Progenitor cell of endocrine pancreas (in vitro differentiated cells): Measurements from ENCODE around the gene ARMC5. TPM values are rescaled to one million over a fixed set of nuclear protein-coding genes. Genes with fewer than 3 reads are reported as not detected.
A peak's percentile ranks its signal among the peaks of the same experiment; 100 is the strongest.

ENCODE experiments used
- DNase-seq: peaks from one replicate; pipeline ENCODE4 v3.0.0; 2021; ENCODE audit warnings: low spot score; ENCODE audit not compliant: unreplicated experiment
- H3K27ac Mint-ChIP-seq: 2 replicates; pipeline ENCODE4 v1.8.0; 2021; ENCODE audit warnings: mild to moderate bottlenecking, moderate library complexity, mixed read lengths
- H3K27me3 Mint-ChIP-seq: 2 replicates; pipeline ENCODE4 v1.8.0; 2021; ENCODE audit warnings: mixed read lengths
- H3K36me3 Mint-ChIP-seq: 2 replicates; pipeline ENCODE4 v1.8.0; 2022; ENCODE audit warnings: mixed read lengths; ENCODE audit not compliant: insufficient read depth
- H3K4me1 Mint-ChIP-seq: 2 replicates; pipeline ENCODE4 v1.8.0; 2021; ENCODE audit warnings: low read depth, mixed read lengths
- H3K4me3 Mint-ChIP-seq: 2 replicates; pipeline ENCODE4 v1.8.0; 2021; ENCODE audit warnings: low read depth, mild to moderate bottlenecking, moderate library complexity, mixed read lengths
- H3K9me3 Mint-ChIP-seq: 2 replicates; pipeline ENCODE4 v1.8.0; 2021; ENCODE audit warnings: low read depth, mixed read lengths
- CTCF ChIP-seq: fragments of 200-600 bp; sonication (generic); IDR thresholded peaks from one replicate; pipeline ENCODE4 v1.5.0; 2021; ENCODE audit warnings: antibody characterized with exemption, mild to moderate bottlenecking; ENCODE audit not compliant: unreplicated experiment
- total RNA-seq: library from RNA; stranded (reverse); gene quantifications from 2 replicates; pipeline ENCODE4 v1.2.1, GENCODE V29; 2021

The ARMC5 gene
- total RNA-seq, 1 donor from 2014 or later = 14.8 TPM

- Mint-ChIP-seq H3K27me3 (peaks cover 15% of the 10 kb centered on the region), H3K4me1 (peaks cover 3% of the 10 kb centered on the region), H3K36me3 (peaks cover 10% of the 10 kb centered on the region), H3K27ac (no peak overlapping the region), H3K9me3 (no peaks in the 10 kb centered on the region), H3K4me3 (no peak overlapping the region)
- DNase-seq = no peak
- TF ChIP-seq CTCF = no peak
Measured at GRCh38 chr16:31467151-31467773, 8.0 kb downstream of the ARMC5 start.

- Mint-ChIP-seq H3K27me3 (peaks cover 21% of the 10 kb centered on the region), H3K4me3 (no peak overlapping the region), H3K4me1 (peaks cover 3% of the 10 kb centered on the region), H3K27ac (no peak overlapping the region), H3K36me3 (peaks cover 10% of the 10 kb centered on the region), H3K9me3 (no peaks in the 10 kb centered on the region)
- TF ChIP-seq CTCF = no peak
- DNase-seq = no peak
Measured at GRCh38 chr16:31467858-31468257, 8.6 kb downstream of the ARMC5 start.

GRCh38 chr16:31470615-31471014, 11.3 kb downstream of the ARMC5 start:
- Mint-ChIP-seq H3K4me3 (no peak overlapping the region), H3K9me3 (no peaks in the 10 kb centered on the region), H3K36me3 (no peaks in the 10 kb centered on the region), H3K27me3 (peaks cover 49% of the 10 kb centered on the region), H3K27ac (no peak overlapping the region), H3K4me1 (peaks cover 3% of the 10 kb centered on the region)
- TF ChIP-seq CTCF = no peak
- no peak for DNase-seq

GRCh38 chr16:31471241-31471874, 12.1 kb downstream of the ARMC5 start:
- peak overlapping the region; percentile 39 for H3K4me3 Mint-ChIP-seq
- no peak for DNase-seq
- no peak for TF ChIP-seq CTCF
- H3K9me3 Mint-ChIP-seq = no peaks in the 10 kb centered on the region
- peaks cover 56% of the 10 kb centered on the region for H3K27me3 Mint-ChIP-seq
- peaks cover 7% of the 10 kb centered on the region for H3K4me1 Mint-ChIP-seq
- no peaks in the 10 kb centered on the region for H3K36me3 Mint-ChIP-seq
- H3K27ac Mint-ChIP-seq = no peak overlapping the region

GRCh38 chr16:31471875-31472708, 12.8 kb downstream of the ARMC5 start, which contains the start of gene TGFB1I1:
Gene TGFB1I1 (plus strand): TSS chr16:31472152. CDS start chr16:31472189, 37 bp downstream.
- Mint-ChIP-seq H3K27me3 (peaks cover 60% of the 10 kb centered on the region), H3K27ac (no peak within 1 kb of the TSS), H3K4me3 (peak within 1 kb of the TSS; percentile 68), H3K4me1 (peaks cover 11% of the 10 kb centered on the region), H3K9me3 (no peaks in the 10 kb centered on the region), H3K36me3 (no peaks in the 10 kb centered on the region)
- no peak for TF ChIP-seq CTCF
- no peak for DNase-seq
